Gastrocnemius medialis (tissue), 4 donors: ENCODE measurements around the gene FGFBP1.

Experiments used
- POLR2A ChIP-seq, 2 donors: fragments of 450-650 bp; IDR thresholded peaks; one replicate each; pipeline ENCODE4 v1.6.1; 2017; ENCODE audit warnings: antibody characterized with exemption in 2 of 2, mild to moderate bottlenecking in 2 of 2, moderate library complexity in 2 of 2
- TF ChIP-seq, protein P1 (sequence below), 5 experiments: fragments of 450-650 bp in 3 of 5; fragments of 200-600 bp in 2 of 5; sonication (generic) in 2 of 5; IDR thresholded peaks in 4 of 5; conservative IDR thresholded peaks in 1 of 5; 1 replicate in 4 of 5; 2 replicates in 1 of 5; pipeline ENCODE4 v1.5.1; 2016 to 2019; ENCODE audit warnings: antibody characterized with exemption in 5 of 5, mild to moderate bottlenecking in 3 of 5, moderate library complexity in 3 of 5

DNA sequence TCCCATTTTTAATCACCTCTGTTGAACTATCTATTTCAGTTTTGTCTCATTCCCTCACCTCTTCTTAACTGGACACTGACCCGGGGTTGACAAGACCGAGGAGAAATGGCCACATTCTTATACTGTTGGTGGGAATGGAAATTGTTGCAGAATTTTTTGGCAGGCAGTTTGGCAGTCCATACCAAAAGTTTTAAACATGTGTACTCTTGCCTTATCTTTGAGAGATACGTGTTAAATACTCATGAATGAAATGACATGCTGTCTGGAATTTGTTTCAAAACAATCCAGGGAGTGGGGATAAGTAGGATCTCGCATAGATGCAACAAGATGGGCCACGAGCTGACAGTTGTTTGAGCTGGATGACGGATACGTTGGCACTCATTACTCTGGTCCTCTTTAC lies 12.1 kb downstream of the FGFBP1 start:
- TF ChIP-seq, protein P1, sequence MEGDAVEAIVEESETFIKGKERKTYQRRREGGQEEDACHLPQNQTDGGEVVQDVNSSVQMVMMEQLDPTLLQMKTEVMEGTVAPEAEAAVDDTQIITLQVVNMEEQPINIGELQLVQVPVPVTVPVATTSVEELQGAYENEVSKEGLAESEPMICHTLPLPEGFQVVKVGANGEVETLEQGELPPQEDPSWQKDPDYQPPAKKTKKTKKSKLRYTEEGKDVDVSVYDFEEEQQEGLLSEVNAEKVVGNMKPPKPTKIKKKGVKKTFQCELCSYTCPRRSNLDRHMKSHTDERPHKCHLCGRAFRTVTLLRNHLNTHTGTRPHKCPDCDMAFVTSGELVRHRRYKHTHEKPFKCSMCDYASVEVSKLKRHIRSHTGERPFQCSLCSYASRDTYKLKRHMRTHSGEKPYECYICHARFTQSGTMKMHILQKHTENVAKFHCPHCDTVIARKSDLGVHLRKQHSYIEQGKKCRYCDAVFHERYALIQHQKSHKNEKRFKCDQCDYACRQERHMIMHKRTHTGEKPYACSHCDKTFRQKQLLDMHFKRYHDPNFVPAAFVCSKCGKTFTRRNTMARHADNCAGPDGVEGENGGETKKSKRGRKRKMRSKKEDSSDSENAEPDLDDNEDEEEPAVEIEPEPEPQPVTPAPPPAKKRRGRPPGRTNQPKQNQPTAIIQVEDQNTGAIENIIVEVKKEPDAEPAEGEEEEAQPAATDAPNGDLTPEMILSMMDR (IDR thresholded peaks at IDR 0.05 in 4 of 5, conservative IDR thresholded peaks at IDR 0.05 in 1 of 5) = no peak
- no peak for TF ChIP-seq POLR2A (IDR thresholded peaks at IDR 0.05)
